GM19240 (cell line): Measurements from ENCODE around the gene DUSP11.
"Not testable (repeated sequence)": the region's sequence is repeated elsewhere in the genome, so short reads cannot be mapped to it uniquely, and the experiment has no call there.

Experiments used
- DNase-seq: peaks from one replicate; pipeline ENCODE4 v3.0.0; 2011; ENCODE audit warnings: low spot score; ENCODE audit not compliant: insufficient read length

The DUSP11 gene

DNA sequence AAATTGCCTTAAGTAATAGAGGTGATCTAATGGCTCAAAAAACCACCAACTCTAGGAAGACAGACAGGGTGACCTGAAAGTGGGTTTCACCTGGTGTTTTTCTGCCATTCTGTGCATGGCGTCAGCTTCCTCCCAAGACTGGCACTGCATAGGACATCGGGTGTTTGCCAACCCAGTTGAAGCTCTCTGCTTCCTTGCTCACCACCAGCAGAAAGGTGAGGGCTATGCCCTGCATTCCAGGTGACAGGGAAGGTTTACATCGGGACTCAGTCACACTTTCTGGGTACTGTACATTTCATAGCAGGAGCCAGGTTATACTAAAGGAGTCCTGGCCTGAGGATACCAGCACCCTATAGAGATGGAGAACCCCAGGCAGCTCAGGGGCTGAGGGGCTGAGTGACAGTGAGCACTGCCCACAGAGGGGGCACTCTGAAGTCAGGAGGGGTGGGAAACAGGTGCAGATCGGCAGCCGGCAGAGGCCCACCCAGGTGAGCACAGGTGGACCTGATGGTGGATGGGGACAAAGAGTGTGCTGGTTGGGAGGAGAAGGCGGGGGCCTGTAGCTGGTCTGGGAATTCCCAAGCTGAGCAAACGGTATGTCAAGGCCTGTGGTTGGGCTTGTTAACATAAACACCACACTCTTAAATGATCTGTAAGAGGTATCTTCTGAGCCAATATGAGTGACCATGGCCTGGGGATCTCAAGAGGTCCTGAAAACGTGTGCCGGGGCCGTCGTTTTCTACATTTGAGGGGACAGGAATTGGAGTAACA, 60.9 kb downstream of the DUSP11 start:
- no peak for DNase-seq

DNA sequence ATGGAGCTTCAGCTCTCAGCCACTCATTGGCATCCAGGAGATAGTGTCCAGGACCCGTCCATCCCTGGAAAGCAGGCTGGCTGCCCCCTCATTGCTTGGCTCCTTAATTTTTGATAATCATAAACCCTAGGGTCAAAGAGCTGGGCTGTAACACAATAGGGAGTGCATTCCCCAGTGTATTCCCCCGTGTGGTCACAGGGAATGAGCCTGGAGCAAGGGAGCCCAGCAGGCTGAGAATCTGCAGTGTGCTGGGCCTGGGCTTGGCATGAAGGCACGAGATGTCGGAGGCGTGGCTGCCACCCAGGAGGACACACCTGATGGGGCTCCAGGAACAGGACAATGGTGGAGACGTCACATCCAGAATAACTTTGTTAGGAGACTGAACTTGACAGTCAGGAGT, 61.5 kb downstream of the DUSP11 start:
- DNase-seq: no peak

GRCh38 chr2:73717695-73718094, 62.2 kb downstream of the DUSP11 start:
- DNase-seq: not testable (repeated sequence)

- no peak for DNase-seq
Observed at GRCh38 chr2:73717251-73717606, 62.7 kb downstream of the DUSP11 start.

- DNase-seq: no peak
Observed at GRCh38 chr2:73716543-73717250, 63.2 kb downstream of the DUSP11 start.

- DNase-seq: no peak
Observed at GRCh38 chr2:73714091-73714490, 65.8 kb downstream of the DUSP11 start.
